ENCODE results near the gene NOS2.
"Not testable (repeated sequence)": the region's sequence is repeated elsewhere in the genome, so short reads cannot be mapped to it uniquely, and the experiment has no call there.

Gene NOS2

GRCh38 chr17:27800522-27800921, at the start of gene NOS2:
TSS of gene NOS2 (minus strand) at chr17:27800529. CDS start at chr17:27798809, 1,720 bp downstream.
- DNase-seq: no peak

DNA sequence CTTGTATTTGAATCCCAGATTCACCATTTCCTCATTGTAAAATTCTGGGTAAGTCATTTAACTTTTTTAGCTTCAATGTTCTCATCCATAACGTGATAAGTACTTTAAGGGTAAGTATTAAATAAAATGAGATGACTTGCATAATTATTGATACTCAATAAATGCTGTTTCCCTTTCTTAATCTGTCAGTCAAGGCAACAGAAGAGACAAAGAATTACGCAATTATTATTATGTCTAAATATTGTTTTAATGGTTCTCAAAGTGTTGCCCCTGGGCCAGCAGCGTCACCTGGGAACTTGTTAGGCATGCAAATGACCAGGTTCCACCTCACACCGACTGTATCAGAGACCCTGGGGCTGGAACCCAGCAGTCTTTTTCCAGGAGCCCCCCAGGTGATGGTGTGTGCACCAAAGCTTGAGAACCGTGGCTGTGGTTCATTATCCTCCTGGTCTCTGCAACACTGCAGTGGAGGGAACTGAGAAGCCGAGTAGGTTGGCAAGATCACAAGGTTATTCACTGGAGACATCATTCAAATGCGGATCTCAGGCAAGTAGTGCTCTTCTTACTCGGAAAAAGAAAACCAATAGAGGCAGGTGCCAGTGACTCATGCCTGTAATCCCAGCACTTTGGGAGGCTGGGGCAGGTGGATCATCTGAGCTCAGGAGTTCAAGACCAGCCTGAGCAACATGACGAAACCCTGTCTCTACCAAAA, 49.3 kb upstream of the NOS2 start:
- DNase-seq: no peak

- DNase-seq: no peak
Measured at GRCh38 chr17:27848931-27849330, 48.6 kb upstream of the NOS2 start.

DNA sequence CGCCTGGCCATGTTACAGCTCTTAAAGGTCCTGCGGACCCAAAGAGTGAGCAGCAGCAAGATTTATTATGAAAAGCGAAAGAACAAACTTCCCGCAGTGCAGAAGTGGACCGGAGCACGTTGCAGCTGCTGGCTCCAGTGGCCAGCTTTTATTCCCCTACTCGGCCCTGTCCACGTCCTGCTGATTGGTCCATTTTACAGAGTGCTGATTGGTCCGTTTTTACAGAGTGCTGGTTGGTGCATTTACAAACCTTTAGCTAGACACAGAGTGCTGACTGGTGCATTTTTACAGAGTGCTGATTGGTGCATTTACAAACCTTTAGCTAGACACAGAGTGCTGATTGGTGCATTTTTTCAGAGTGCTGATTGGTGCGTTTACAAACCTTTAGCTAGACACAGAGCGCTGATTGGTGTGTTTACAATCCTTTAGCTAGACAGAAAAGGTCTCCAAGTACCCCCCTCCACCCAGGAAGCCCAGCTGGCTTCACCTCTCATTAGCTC, 46.5 kb upstream of the NOS2 start:
- not testable (repeated sequence) for DNase-seq

DNA sequence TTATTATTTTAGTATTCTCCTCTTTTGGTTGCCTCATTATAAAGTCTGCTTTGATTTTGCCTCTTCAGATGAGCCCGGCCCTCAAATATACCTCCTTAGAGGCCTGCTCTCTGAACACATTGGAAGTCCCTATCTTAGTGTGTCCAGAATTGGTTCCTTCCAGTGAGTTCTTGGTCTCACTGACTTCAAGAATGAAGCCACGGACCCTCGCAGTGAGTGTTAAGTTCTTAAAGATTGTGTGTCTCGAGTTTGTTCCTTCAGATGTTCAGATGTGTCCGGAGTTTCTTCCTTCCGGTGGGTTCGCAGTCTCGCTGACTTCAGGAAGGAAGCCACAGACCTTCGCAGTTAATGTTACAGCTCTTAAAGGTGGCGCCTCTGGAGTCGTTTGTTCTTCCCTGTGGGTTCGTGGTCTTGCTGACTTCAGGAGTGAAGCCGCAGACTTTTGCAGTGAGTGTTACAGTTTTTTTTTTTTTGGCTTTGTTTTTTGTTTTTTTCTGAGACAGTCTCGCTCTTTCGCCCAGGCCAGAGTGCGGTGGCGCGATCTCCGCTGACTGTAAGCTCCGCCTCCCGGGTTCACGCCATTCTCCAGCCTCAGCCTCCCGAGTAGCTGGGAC, 45.8 kb upstream of the NOS2 start:
- DNase-seq: peak; percentile 38

- DNase-seq: no peak
Measured at GRCh38 chr17:27845264-27846041, 45.1 kb upstream of the NOS2 start.

GRCh38 chr17:27840688-27841087, 40.4 kb upstream of the NOS2 start:
- DNase-seq: no peak

DNA sequence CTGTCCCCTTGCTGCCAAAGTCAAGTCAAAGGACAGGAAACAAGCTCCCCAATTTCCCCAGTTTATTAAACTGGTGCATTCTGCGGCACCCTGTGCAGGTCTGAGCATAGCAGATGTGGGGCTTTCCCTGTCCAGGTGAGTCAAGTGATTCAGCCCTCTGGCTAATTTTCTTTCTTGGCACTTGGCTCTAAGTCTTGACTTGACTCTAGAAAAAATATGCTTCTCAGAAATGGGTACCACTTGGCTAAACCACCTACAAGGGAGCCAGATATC, 40.0 kb upstream of the NOS2 start:
- not testable (repeated sequence) for DNase-seq

GRCh38 chr17:27839571-27840405, 39.5 kb upstream of the NOS2 start:
- DNase-seq: not testable (repeated sequence)

GRCh38 chr17:27838607-27839006, 38.3 kb upstream of the NOS2 start:
- not testable (repeated sequence) for DNase-seq

- DNase-seq: not testable (repeated sequence)
Measured at GRCh38 chr17:27837769-27838168, 37.4 kb upstream of the NOS2 start.

DNA sequence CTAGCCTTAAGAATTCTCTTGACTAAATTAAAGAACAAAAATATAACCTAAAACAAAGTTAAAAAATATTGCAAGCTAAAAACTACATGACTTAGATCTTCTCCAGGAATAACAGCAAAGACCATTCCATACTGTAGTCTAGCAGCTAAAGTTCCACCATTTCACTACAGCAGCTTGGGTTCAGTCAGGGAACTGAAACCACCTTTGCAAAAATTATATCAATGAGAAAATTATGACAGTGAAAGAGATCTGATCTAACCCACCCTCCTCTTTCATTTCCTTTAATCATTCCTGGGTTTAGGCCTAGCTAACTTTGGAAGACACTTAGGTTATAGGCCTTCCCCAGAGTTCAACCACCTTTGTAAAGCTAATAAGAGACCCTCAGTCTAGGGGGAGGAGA, 36.3 kb upstream of the NOS2 start:
- no peak for DNase-seq

DNA sequence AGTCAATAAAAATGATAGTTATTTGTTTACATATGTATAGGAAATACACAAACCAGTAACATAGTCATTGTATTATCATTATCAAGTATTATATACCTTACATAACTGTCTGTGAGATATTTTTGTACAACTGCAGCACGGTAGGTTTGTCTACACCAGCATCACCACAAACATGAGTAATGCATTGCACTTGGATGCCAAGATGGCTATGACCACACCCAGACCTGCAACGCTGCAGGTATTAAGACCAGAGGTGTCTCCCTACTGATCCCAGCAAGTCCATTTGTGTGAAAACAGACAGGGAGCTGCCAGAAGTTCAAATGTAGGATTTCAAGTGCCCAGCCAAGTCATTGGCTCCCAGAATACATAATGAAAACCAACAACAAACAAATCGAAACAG, 34.2 kb upstream of the NOS2 start:
- no peak for DNase-seq

DNA sequence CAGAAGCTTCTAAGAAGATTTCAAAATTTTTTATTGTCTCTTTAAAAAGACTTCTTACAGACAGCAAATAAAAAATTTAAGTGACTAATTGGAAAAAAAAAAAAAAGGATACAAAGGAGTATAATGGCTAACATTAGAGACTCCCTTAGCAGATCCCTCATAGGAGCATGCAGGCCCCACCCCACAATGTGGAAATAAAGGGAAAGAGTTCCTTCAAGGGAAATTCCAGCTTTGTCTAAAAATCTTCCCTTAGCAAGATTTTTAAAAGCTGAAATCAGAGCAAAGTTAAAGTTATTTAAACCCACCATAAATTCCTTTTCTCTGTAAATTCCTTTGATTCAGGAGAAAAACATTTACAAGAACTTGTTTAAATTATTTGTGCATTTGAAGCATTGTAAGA, 32.5 kb upstream of the NOS2 start:
- no peak for DNase-seq

- not testable (repeated sequence) for DNase-seq
Measured at GRCh38 chr17:27829888-27830287, 29.6 kb upstream of the NOS2 start.

GRCh38 chr17:27829143-27829711, 28.9 kb upstream of the NOS2 start:
- not testable (repeated sequence) for DNase-seq

- no peak for DNase-seq
Measured at GRCh38 chr17:27825459-27825858, 25.1 kb upstream of the NOS2 start.

- DNase-seq: no peak
Measured at GRCh38 chr17:27824745-27825144, 24.4 kb upstream of the NOS2 start.

DNA sequence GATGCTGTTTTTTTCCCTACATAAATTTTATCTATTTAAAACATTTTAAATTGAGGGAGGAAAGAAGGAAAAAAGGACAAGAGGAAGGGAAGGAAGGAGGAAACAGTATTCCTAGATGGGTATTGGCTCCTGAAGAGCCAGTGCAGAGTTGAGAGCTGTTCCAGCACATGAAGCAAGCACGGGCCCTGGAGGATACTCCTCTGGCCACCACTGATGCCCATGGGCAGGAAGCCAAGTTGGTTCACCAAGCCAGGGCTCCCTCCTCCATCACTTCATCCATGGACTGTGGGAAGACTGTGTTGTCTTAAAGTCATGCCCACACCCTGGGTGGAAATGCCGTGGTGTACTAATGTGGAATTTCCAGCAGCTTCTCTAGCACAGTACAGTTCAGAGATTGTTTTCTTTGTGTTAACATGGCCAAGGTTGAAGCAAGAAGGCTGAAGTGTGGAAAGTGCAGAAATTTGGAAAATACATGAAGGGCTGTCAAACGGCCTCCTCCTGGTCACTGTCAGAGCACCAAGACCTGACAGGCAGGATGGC, 23.9 kb upstream of the NOS2 start:
- no peak for DNase-seq

DNA sequence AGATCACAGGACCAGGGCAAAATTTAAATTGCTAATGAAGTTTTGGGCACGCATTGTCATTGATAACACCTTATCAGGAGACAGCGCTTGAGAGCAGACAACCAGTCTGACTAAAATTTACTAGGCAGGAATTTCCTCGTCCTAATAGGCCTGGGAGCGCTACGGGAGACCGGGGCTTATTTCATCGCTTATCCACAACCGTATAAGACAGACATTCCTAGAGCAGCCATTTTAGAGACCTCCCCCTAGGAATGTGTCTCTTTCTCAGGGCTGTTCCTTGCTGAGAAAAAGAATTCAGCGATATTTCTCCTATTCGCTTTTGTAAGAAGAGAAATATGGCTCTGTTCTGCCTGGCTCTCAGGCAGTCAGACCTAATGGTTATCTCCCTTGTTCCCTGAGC, 21.8 kb upstream of the NOS2 start:
- not testable (repeated sequence) for DNase-seq

GRCh38 chr17:27821318-27821717, 21.0 kb upstream of the NOS2 start:
- DNase-seq: no peak

DNA sequence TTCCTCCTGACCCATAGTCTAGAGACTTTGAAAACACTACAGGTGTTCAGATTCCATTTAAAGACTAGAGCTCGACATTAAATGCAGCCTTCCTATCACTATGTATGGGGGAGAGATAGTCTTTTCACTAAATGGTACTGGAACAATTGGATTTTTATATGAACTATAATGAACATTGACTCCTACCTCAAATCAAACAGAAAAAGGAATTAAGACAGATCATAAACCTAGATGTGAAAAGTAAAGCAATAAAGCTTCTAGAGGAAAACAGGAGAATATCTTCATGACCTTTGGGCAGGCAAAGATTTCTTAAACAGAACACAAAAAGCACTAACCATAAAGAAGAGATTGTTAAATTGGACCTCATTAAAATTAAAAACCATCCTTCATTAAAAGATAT, 18.8 kb upstream of the NOS2 start:
- no peak for DNase-seq
